Endothelial cell of umbilical vein (primary cell): ENCODE results near the gene MYH11. TPM values are rescaled to one million over a fixed set of nuclear protein-coding genes. Genes with fewer than 3 reads are reported as not detected.

Experiments used
- BruUV-seq: library from RNA; stranded (reverse); fragments of 400-500 nt; replicated peaks from 2 replicates; lab custom pipeline; 2021; lab: Mats Ljungman, UMichigan
- CTCF ChIA-PET: fragments of 300-600, 350-600 bp; sonication (Branson Sonifier 250); formaldehyde crosslinking; loops from one replicate; lab custom pipeline; 2021; ENCODE audit warnings: antibody characterized with exemption, inconsistent platforms; lab: Charles Lee
- POLR2A ChIA-PET: fragments of 300-600, 350-600 bp; sonication (Branson Sonifier 250); formaldehyde crosslinking; loops from one replicate; lab custom pipeline; 2021; ENCODE audit warnings: antibody characterized with exemption, inconsistent platforms; lab: Charles Lee
- DNase-seq: peaks from one replicate; pipeline ENCODE4 v3.0.0-alpha.2; 2011; ENCODE audit warnings: low read depth, low spot score
- FAIRE-seq: peaks from 2 replicates; lab custom pipeline; 2011; peaks lifted over from hg19 to GRCh38; lab: Jason Lieb, UNC
- H2AFZ ChIP-seq: 2 replicates; pipeline ENCODE4 v1.6.0; 2012; ENCODE audit warnings: low read depth, low read length, control low read depth, inconsistent platforms
- H3K27ac ChIP-seq: 2 replicates; pipeline ENCODE4 v1.5.1; 2011; ENCODE audit warnings: low read depth, mild to moderate bottlenecking, control low read depth, low read length, moderate library complexity; ENCODE audit not compliant: insufficient read depth
- H3K27me3 ChIP-seq, 2 experiments: 2 replicates each; pipeline versions ENCODE4 v1.6.0 to v1.6.1; 2011; ENCODE audit warnings: low read length in 2 of 2, mixed read lengths in 1 of 2; ENCODE audit not compliant: control insufficient read depth in 2 of 2, insufficient read depth in 2 of 2
- H3K36me3 ChIP-seq, 2 experiments: 2 replicates in 1 of 2; 3 replicates in 1 of 2; pipeline ENCODE4 v1.5.1; 2011; ENCODE audit warnings: low read length in 2 of 2, mild to moderate bottlenecking in 1 of 2, moderate library complexity in 1 of 2; ENCODE audit not compliant: control insufficient read depth in 2 of 2, insufficient read depth in 2 of 2; ENCODE audit errors: extremely low read depth in 1 of 2
- H3K4me1 ChIP-seq: 3 replicates; pipeline ENCODE4 v1.5.1; 2011; ENCODE audit warnings: mild to moderate bottlenecking, low read length; ENCODE audit not compliant: control insufficient read depth, insufficient read depth; ENCODE audit errors: extremely low read depth
- H3K4me2 ChIP-seq: 2 replicates; pipeline ENCODE4 v1.6.1; 2011; ENCODE audit warnings: low read length, control low read depth, mixed read lengths; ENCODE audit not compliant: insufficient read depth
- H3K4me3 ChIP-seq, 3 experiments: fragments of 200-600 bp in 1 of 3; sonication (generic), shearing (Covaris generic) in 1 of 3; replicated peaks in 1 of 3; 2 replicates each; pipeline ENCODE4 v1.5.1; 2011 to 2016; ENCODE audit warnings: control low read depth in 3 of 3, low read length in 3 of 3, mild to moderate bottlenecking in 2 of 3, inconsistent platforms in 1 of 3, low read depth in 1 of 3, moderate library complexity in 1 of 3; ENCODE audit not compliant: insufficient read depth in 1 of 3
- H3K79me2 ChIP-seq: 2 replicates; pipeline ENCODE4 v1.6.0; 2012; ENCODE audit warnings: low read length, inconsistent platforms; ENCODE audit not compliant: control insufficient read depth, insufficient read depth
- H3K9ac ChIP-seq: replicated peaks from 2 replicates; pipeline ENCODE3; 2011; ENCODE audit warnings: low read length, control low read depth; ENCODE audit not compliant: insufficient read depth; ENCODE audit errors: extremely low read depth
- H3K9me1 ChIP-seq: replicated peaks from 3 replicates; pipeline ENCODE4 v1.6.0; 2011; ENCODE audit warnings: mild to moderate bottlenecking, low read length; ENCODE audit not compliant: control insufficient read depth, insufficient read depth; ENCODE audit errors: extremely low read depth
- H3K9me3 ChIP-seq: replicated peaks from 2 replicates; pipeline ENCODE4 v1.5.1; 2012; ENCODE audit warnings: low read length, inconsistent platforms; ENCODE audit not compliant: control insufficient read depth, insufficient read depth
- H4K20me1 ChIP-seq: replicated peaks from 2 replicates; pipeline ENCODE3; 2011; ENCODE audit warnings: mild to moderate bottlenecking, low read length; ENCODE audit not compliant: control insufficient read depth, insufficient read depth; ENCODE audit errors: extremely low read depth
- CTCF ChIP-seq, 2 donors: IDR thresholded peaks; 1 replicate in 1 of 2; 2 replicates in 1 of 2; pipeline ENCODE4 v1.5.1; 2011; ENCODE audit warnings: low read length in 2 of 2, mild to moderate bottlenecking in 2 of 2, moderate library complexity in 2 of 2, control low read depth in 1 of 2, inconsistent platforms in 1 of 2, low read depth in 1 of 2; ENCODE audit not compliant: insufficient read depth in 1 of 2; ENCODE audit errors: extremely low read depth in 1 of 2
- EZH2 ChIP-seq: IDR thresholded peaks from 2 replicates; pipeline ENCODE4 v1.6.1; 2012; ENCODE audit warnings: borderline replicate concordance, low read depth, mild to moderate bottlenecking, moderate library complexity, low read length, inconsistent platforms; ENCODE audit not compliant: severe bottlenecking
- FOS ChIP-seq: IDR thresholded peaks from 2 replicates; pipeline ENCODE4 v1.6.1; 2011; ENCODE audit warnings: mild to moderate bottlenecking, low read length, moderate library complexity, borderline replicate concordance; ENCODE audit not compliant: insufficient read depth
- GATA2 ChIP-seq: IDR thresholded peaks from 2 replicates; pipeline ENCODE4 v1.7.0; 2011; ENCODE audit warnings: low read depth, mild to moderate bottlenecking, moderate library complexity, mixed read lengths, low read length; ENCODE audit not compliant: insufficient read length, insufficient read depth
- JUN ChIP-seq: IDR thresholded peaks from 2 replicates; pipeline ENCODE4 v1.6.1; 2011; ENCODE audit warnings: borderline replicate concordance, low read depth; ENCODE audit not compliant: insufficient read length, insufficient read depth
- MAX ChIP-seq: IDR thresholded peaks from 2 replicates; pipeline ENCODE4 v1.6.1; 2011; ENCODE audit not compliant: insufficient read depth, insufficient read length
- MYC ChIP-seq: IDR thresholded peaks from one replicate; pipeline ENCODE4 v1.6.1; 2011; ENCODE audit warnings: mild to moderate bottlenecking, low read depth, low read length
- POLR2A ChIP-seq: IDR thresholded peaks from 2 replicates; pipeline ENCODE4 v1.6.1; 2012; ENCODE audit warnings: low read depth, mild to moderate bottlenecking, control low read depth, low read length
- POLR2AphosphoS5 ChIP-seq: IDR thresholded peaks from 2 replicates; pipeline ENCODE4 v1.6.1; 2012; ENCODE audit warnings: low read depth, mild to moderate bottlenecking, control low read depth, low read length, moderate library complexity; ENCODE audit not compliant: insufficient read depth
- dilution Hi-C: fragments of 300-500 bp; cut with MboI; formaldehyde crosslinking; loops from one replicate; pipeline ENCODE4 v1.15.0; 2019; ENCODE audit warnings: low sequenced_read_pairs; ENCODE audit not compliant: extremely low pct_ligation_motif_present
- intact Hi-C: fragments of 100-400 bp; cut with micrococcal nuclease; formaldehyde crosslinking; loops from one replicate; pipeline ENCODE4 v1.10.0; 2022
- polyA plus RNA-seq, 4 experiments: library from polyadenylated mRNA; depleted of rRNA in 3 of 4; stranded (reverse) in 3 of 4; unstranded in 1 of 4; fragments of >200 nt; gene quantifications; 2 replicates each; pipeline versions ENCODE4 v1.2.1 to v1.2.3, GENCODE V29; 2011 to 2012; ENCODE audit warnings: missing spikeins in 1 of 4
- small RNA-seq: library from RNA; depleted of rRNA; stranded (forward); fragments of <200 nt; gene quantifications from one replicate; pipeline ENCODE3, GENCODE V24; 2012; ENCODE audit warnings: low replicate concordance, low read depth; ENCODE audit not compliant: insufficient read depth, insufficient read length
- total RNA-seq: library from RNA; stranded (reverse); gene quantifications from 2 replicates; pipeline ENCODE4 v1.2.3, GENCODE V29; 2021

MYH11 gene
- total and polyA plus RNA-seq, 2 donors (not counting 3 experiments of a cell fraction or from before 2014, with no cell fraction given), result not detected

- TF ChIP-seq POLR2AphosphoS5 (no peak), POLR2A (no peak), FOS (no peak), CTCF (IDR thresholded peaks at IDR 0.05; ENCODE audit: extremely low read depth in 1 of 2, insufficient read depth in 1 of 2, low read depth in 1 of 2, low read length in 2 of 2) (no peak), GATA2 (no peak), JUN (no peak), MYC (no peak), MAX (no peak), EZH2 (no peak)
- Histone ChIP-seq H4K20me1 (no peaks in the 10 kb centered on the region), H3K9me1 (no peaks in the 10 kb centered on the region), H3K9ac (no peak overlapping the region), H3K27ac (no peak overlapping the region), H3K36me3 (no peaks in the 10 kb centered on the region), H3K4me3 (peak overlapping the region in 1 of 3 experiments; percentile 13), H2AFZ (no peak overlapping the region), H3K27me3 (no peaks in the 10 kb centered on the region), H3K79me2 (peaks cover 73% of the 10 kb centered on the region), H3K4me1 (peaks cover 14% of the 10 kb centered on the region), H3K9me3 (no peaks in the 10 kb centered on the region), H3K4me2 (peak overlapping the region; percentile 45)
- ChIA-PET CTCF (interaction anchor here (0.7 to 2.2 kb wide), 5 partner anchors 10 to 68 kb away, joined by 3 to 13 read pairs (median 6); partner anchors contain the start of gene MARF1), POLR2A (interaction anchor here (1.1 kb wide), 1 partner anchor 18 kb away, joined by 3 read pairs; no protein-coding TSS in a partner anchor)
- DNase-seq (peak; percentile 55), FAIRE-seq (peak; percentile 88)
- BruUV-seq, result no TSS peak
- dilution Hi-C loops, result no loop called here
- intact Hi-C loops, result no loop called here
These were observed 203.6 kb downstream of the MYH11 start for GRCh38 chr16:15653227-15653626.

Small RNA genes lying within 50 kb of the gene (small RNA-seq; reads per million reads assigned to genes)
- gene RNU6-213P, result not detected

Other genes with a start within 250 kb of the MYH11 start
- gene MARF1, start 213.9 kb downstream of the MYH11 start, total RNA-seq, result 54.3 and 58.5 TPM in 2 replicates
- 11.5 and 14.6 TPM in 2 replicates for gene MARF1, start 213.9 kb downstream of the MYH11 start, polyA plus RNA-seq
- 89.1 and 90.2 TPM in 2 replicates for gene NDE1, start 206.8 kb downstream of the MYH11 start, total RNA-seq
- 26.3 and 28.0 TPM in 2 replicates for gene NDE1, start 206.8 kb downstream of the MYH11 start, polyA plus RNA-seq
- gene CEP20, start 31.6 kb upstream of the MYH11 start, total RNA-seq, result 28.0 and 30.5 TPM in 2 replicates
- gene CEP20, start 31.6 kb upstream of the MYH11 start, polyA plus RNA-seq, result 7.7 and 9.5 TPM in 2 replicates
- 71.4 and 89.2 TPM in 2 replicates for gene ABCC1, start 92.6 kb upstream of the MYH11 start, total RNA-seq
- gene ABCC1, start 92.6 kb upstream of the MYH11 start, polyA plus RNA-seq, result 46.1 and 53.8 TPM in 2 replicates